ENCODE data around the gene CLMP.

DNA sequence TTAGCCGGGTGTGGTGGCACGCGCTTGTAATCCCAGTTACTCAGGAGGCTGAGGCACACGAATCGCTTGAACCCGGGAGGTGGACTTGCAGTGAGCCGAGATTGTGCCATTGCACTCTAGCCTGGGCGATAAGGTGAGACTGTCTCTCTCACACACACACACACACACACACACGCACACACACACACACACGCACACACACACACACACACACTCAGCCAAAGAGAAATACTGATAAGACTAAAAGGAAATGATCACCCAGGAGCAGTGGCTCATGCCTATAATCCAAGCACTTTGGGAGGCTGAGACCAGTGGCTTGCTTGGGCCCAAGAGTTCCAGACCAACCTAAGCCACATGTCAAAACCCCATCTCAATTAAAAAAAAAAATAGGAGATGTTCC, 153.9 kb downstream of the CLMP start:
- TF ChIP-seq, protein P1, sequence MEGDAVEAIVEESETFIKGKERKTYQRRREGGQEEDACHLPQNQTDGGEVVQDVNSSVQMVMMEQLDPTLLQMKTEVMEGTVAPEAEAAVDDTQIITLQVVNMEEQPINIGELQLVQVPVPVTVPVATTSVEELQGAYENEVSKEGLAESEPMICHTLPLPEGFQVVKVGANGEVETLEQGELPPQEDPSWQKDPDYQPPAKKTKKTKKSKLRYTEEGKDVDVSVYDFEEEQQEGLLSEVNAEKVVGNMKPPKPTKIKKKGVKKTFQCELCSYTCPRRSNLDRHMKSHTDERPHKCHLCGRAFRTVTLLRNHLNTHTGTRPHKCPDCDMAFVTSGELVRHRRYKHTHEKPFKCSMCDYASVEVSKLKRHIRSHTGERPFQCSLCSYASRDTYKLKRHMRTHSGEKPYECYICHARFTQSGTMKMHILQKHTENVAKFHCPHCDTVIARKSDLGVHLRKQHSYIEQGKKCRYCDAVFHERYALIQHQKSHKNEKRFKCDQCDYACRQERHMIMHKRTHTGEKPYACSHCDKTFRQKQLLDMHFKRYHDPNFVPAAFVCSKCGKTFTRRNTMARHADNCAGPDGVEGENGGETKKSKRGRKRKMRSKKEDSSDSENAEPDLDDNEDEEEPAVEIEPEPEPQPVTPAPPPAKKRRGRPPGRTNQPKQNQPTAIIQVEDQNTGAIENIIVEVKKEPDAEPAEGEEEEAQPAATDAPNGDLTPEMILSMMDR (optimal IDR thresholded peaks at IDR 0.05 in 1 of 3, IDR thresholded peaks at IDR 0.05 in 1 of 3, conservative IDR thresholded peaks at IDR 0.05 in 1 of 3; ENCODE audit: extremely low read depth in 1 of 3, insufficient read depth in 2 of 3, low read length in 3 of 3) = no peak
- no peak for TF ChIP-seq EZH2 (IDR thresholded peaks at IDR 0.05; ENCODE audit: low read length)

Measured in keratinocyte (primary cell).